ENCODE results near the gene ID3. TPM values are rescaled to one million over a fixed set of nuclear protein-coding genes. Genes with fewer than 3 reads are reported as not detected.

ID3 gene
- total RNA-seq, 1 experiment from 2014 or later = 119 TPM

DNA sequence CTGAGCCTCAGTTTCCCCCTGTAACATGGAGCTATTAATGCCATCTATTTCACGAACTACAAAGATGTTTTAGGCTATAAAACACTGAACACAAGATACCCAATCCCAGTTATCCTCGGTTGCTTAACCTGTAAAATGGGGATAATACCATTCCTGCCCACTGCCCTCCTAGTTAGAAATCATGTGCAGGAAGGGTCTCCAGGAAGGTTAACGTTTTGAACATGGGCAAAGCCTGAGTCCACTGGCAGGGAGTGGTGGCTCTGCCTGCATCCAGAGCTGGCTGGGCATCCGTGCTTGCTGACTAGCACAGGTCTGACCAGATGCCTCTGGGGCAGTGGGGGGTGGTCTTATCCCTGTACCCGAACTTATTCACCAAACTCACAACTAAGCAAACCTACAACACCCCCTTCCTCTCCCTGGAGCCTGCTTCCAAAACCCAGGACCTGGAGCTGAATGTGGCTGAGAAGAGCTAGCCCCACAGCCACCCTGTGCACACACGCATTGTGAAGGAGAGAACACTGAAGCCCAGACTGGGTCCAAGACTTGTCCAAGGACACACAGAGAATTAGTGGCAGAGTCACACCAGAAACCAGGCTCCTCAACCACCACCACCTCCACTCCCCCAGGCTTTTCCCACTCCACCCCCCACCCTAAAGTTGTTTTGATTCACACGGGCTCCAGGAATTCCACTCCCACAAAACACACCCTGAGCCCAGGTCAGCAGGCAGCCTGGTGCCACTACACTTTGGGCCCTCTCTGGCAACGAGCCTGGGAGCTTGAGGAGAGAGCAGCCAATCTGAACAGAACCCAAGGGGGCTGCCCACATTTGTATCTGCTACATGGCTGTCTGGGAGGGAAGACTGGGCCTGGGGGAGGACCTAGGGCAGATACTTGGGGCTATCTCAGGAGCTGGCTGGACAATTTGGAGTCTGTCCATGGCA, 29.9 kb downstream of the ID3 start:
- no CpG with 5 or more reads among the region's 8 CpGs for WGBS (ENCODE audit: extremely low coverage, insufficient read length, low lambda C conversion rate)

More for the DNA sequence above, 29.9 kb downstream of the ID3 start:
- Histone ChIP-seq H3K4me1 (ENCODE audit: insufficient read depth, low read length) (0 out of 2 replicates have a peak, but pooled peaks cover 2% of the 10 kb centered on the region), H3K14ac (ENCODE audit: insufficient read depth, low read length) (no peak overlapping the region), H3K4ac (ENCODE audit: low read depth, low read length) (no peak overlapping the region), H3K9me3 (ENCODE audit: control insufficient read depth, low read depth, low read length) (no peaks in the 10 kb centered on the region), H3K79me1 (ENCODE audit: insufficient read depth, low read depth, low read length, poor library complexity, severe bottlenecking) (no peaks in the 10 kb centered on the region), H3K27ac (ENCODE audit: insufficient read length, low read depth, low read length) (no peak overlapping the region), H3K56ac (ENCODE audit: insufficient read length, low read depth, low read length) (no peak overlapping the region), H2BK20ac (ENCODE audit: low read depth, low read length, poor library complexity, severe bottlenecking) (no peak overlapping the region), H3K27me3 (ENCODE audit: insufficient read depth, low read length) (peaks cover 4% of the 10 kb centered on the region; the same call in 1 of the 2 replicates), H2AFZ (ENCODE audit: low read length) (no peak overlapping the region), H3T11ph (ENCODE audit: low read length) (no peak overlapping the region), H3K23me2 (ENCODE audit: insufficient read length, low read depth, low read length, poor library complexity, severe bottlenecking) (peaks cover 3% of the 10 kb centered on the region), H3K79me2 (ENCODE audit: insufficient read depth, low read length) (no peaks in the 10 kb centered on the region), H4K5ac (ENCODE audit: insufficient read length, low read depth, low read length) (no peak overlapping the region), H2BK12ac (ENCODE audit: insufficient read length, low read depth, low read length) (no peak overlapping the region), H3K18ac (ENCODE audit: insufficient read length, low read depth, low read length) (no peak overlapping the region), H3K23ac (ENCODE audit: insufficient read length, low read depth, low read length) (no peak overlapping the region), H4K91ac (ENCODE audit: insufficient read length, low read depth, low read length) (no peak overlapping the region), H3K9ac (ENCODE audit: extremely low read depth, insufficient read length, low read length) (no peak overlapping the region), H2BK120ac (ENCODE audit: low read depth, low read length, poor library complexity, severe bottlenecking) (no peak overlapping the region), H2BK5ac (ENCODE audit: insufficient read length, low read length) (no peak overlapping the region), H3K4me2 (ENCODE audit: insufficient read depth, insufficient read length, low read length) (peak overlapping the region; percentile 36), H2BK15ac (ENCODE audit: low read depth, low read length) (no peak overlapping the region), H4K20me1 (ENCODE audit: control insufficient read depth, insufficient read depth, insufficient read length) (peaks cover 3% of the 10 kb centered on the region), H4K8ac (replicated peaks; ENCODE audit: insufficient read length, low read depth, low read length) (no peak overlapping the region), H2AK5ac (ENCODE audit: insufficient read length, low read length) (no peak overlapping the region)
- Mint-ChIP-seq H3K36me3 (ENCODE audit: insufficient read depth in 1 of 3, low read depth in 3 of 3) (no peaks in the 10 kb centered on the region; a peak in 1 of 7 replicates), H3K9me3 (no peaks in the 10 kb centered on the region), H3K27me3 (ENCODE audit: low read depth) (peaks cover 53% of the 10 kb centered on the region), H3K4me3 (peak overlapping the region; percentile 77 to 79; a peak in 4 of 5 replicates), H3K4me1 (peaks cover 26 to 41% of the 10 kb centered on the region in 2 experiments), H3K27ac (no peak overlapping the region)
- TF ChIP-seq, protein P1, sequence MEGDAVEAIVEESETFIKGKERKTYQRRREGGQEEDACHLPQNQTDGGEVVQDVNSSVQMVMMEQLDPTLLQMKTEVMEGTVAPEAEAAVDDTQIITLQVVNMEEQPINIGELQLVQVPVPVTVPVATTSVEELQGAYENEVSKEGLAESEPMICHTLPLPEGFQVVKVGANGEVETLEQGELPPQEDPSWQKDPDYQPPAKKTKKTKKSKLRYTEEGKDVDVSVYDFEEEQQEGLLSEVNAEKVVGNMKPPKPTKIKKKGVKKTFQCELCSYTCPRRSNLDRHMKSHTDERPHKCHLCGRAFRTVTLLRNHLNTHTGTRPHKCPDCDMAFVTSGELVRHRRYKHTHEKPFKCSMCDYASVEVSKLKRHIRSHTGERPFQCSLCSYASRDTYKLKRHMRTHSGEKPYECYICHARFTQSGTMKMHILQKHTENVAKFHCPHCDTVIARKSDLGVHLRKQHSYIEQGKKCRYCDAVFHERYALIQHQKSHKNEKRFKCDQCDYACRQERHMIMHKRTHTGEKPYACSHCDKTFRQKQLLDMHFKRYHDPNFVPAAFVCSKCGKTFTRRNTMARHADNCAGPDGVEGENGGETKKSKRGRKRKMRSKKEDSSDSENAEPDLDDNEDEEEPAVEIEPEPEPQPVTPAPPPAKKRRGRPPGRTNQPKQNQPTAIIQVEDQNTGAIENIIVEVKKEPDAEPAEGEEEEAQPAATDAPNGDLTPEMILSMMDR (conservative IDR thresholded peaks at IDR 0.05) = no peak
- DNase-seq = no peak
